Ishikawa (cell line): ENCODE measurements around the gene SETD6.

Experiments
- CEBPB ChIP-seq: IDR thresholded peaks from 2 replicates; pipeline ENCODE4 v1.6.1; 2012
- CREB1 ChIP-seq: IDR thresholded peaks from 2 replicates; pipeline ENCODE4 v1.6.1; 2012; ENCODE audit warnings: low read depth
- EGR1 ChIP-seq: IDR thresholded peaks from 2 replicates; pipeline ENCODE4 v1.6.1; 2012
- EP300 ChIP-seq: IDR thresholded peaks from 2 replicates; pipeline ENCODE4 v1.6.1; 2012; ENCODE audit warnings: borderline replicate concordance
- FOXM1 ChIP-seq: IDR thresholded peaks from 2 replicates; pipeline ENCODE4 v1.6.1; 2012; ENCODE audit warnings: low read depth, borderline replicate concordance
- NFIC ChIP-seq: IDR thresholded peaks from 2 replicates; pipeline ENCODE4 v1.6.1; 2012
- RAD21 ChIP-seq: IDR thresholded peaks from 2 replicates; pipeline ENCODE4 v1.6.1; 2012; ENCODE audit warnings: low read depth
- TAF1 ChIP-seq: IDR thresholded peaks from 2 replicates; pipeline ENCODE4 v1.6.1; 2012; ENCODE audit warnings: low read depth, mild to moderate bottlenecking
- TCF12 ChIP-seq: IDR thresholded peaks from 2 replicates; pipeline ENCODE4 v1.6.1; 2012; ENCODE audit warnings: low read depth
- TEAD4 ChIP-seq: IDR thresholded peaks from 2 replicates; pipeline ENCODE4 v1.6.1; 2012
- YY1 ChIP-seq: IDR thresholded peaks from 2 replicates; pipeline ENCODE4 v1.6.1; 2012; ENCODE audit warnings: low read depth
- ZBTB7A ChIP-seq: IDR thresholded peaks from 2 replicates; pipeline ENCODE4 v1.6.1; 2012; ENCODE audit warnings: low read depth
- TF ChIP-seq, protein P1 (sequence below): IDR thresholded peaks from 2 replicates; pipeline ENCODE4 v1.6.1; 2012
- TF ChIP-seq, protein P2 (sequence below): IDR thresholded peaks from 2 replicates; pipeline ENCODE4 v1.6.1; 2012; ENCODE audit warnings: low read depth, mild to moderate bottlenecking
- TF ChIP-seq, protein P3 (sequence below): IDR thresholded peaks from 2 replicates; pipeline ENCODE4 v1.6.1; 2012

The SETD6 gene

DNA sequence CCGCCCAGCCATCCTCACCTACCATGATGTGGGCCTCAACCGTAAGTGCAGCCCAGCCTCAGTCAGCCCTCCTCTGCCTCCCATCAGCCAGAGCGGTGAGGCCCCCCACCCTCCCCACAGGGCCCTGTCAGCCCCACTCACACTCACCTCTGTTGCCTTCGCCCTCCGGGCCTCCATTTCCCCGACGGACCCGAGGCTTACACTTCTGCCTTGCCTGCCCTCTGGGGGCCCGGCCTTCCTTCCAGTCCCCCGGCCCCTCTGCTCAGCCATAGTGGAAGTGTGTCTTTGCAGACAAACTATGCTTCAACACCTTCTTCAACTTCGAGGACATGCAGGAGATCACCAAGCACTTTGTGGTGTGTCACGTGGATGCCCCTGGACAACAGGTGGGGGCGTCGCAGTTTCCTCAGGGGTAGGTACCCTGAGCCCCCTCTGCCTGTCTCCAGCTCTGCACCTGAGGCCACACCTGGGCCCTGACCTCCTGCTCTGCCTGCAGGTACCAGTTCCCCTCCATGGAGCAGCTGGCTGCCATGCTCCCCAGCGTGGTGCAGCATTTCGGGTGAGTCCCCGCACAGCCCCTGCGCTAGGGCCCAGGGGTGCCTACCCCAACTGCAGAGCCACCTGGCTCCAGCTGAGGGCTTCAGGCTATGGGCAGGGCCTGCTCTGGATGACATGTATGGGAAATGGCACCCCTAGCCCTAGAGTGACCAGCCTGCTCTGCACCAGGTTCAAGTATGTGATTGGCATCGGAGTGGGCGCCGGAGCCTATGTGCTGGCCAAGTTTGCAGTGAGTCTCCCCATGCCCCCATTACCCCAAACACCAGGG, 11.2 kb upstream of the SETD6 start:
- no peak for TF ChIP-seq TCF12
- TF ChIP-seq EP300, result no peak
- no peak for TF ChIP-seq YY1
- no peak for TF ChIP-seq CEBPB
- TF ChIP-seq, protein P1, sequence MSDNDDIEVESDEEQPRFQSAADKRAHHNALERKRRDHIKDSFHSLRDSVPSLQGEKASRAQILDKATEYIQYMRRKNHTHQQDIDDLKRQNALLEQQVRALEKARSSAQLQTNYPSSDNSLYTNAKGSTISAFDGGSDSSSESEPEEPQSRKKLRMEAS, result no peak
- TF ChIP-seq, protein P2, sequence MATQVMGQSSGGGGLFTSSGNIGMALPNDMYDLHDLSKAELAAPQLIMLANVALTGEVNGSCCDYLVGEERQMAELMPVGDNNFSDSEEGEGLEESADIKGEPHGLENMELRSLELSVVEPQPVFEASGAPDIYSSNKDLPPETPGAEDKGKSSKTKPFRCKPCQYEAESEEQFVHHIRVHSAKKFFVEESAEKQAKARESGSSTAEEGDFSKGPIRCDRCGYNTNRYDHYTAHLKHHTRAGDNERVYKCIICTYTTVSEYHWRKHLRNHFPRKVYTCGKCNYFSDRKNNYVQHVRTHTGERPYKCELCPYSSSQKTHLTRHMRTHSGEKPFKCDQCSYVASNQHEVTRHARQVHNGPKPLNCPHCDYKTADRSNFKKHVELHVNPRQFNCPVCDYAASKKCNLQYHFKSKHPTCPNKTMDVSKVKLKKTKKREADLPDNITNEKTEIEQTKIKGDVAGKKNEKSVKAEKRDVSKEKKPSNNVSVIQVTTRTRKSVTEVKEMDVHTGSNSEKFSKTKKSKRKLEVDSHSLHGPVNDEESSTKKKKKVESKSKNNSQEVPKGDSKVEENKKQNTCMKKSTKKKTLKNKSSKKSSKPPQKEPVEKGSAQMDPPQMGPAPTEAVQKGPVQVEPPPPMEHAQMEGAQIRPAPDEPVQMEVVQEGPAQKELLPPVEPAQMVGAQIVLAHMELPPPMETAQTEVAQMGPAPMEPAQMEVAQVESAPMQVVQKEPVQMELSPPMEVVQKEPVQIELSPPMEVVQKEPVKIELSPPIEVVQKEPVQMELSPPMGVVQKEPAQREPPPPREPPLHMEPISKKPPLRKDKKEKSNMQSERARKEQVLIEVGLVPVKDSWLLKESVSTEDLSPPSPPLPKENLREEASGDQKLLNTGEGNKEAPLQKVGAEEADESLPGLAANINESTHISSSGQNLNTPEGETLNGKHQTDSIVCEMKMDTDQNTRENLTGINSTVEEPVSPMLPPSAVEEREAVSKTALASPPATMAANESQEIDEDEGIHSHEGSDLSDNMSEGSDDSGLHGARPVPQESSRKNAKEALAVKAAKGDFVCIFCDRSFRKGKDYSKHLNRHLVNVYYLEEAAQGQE, result no peak
- no peak for TF ChIP-seq TEAD4
- TF ChIP-seq NFIC, result no peak
- no peak for TF ChIP-seq TAF1
- TF ChIP-seq FOXM1, result no peak
- TF ChIP-seq RAD21, result no peak
- TF ChIP-seq CREB1, result no peak
- no peak for TF ChIP-seq EGR1
- TF ChIP-seq, protein P3, sequence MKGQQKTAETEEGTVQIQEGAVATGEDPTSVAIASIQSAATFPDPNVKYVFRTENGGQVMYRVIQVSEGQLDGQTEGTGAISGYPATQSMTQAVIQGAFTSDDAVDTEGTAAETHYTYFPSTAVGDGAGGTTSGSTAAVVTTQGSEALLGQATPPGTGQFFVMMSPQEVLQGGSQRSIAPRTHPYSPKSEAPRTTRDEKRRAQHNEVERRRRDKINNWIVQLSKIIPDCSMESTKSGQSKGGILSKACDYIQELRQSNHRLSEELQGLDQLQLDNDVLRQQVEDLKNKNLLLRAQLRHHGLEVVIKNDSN, result no peak
- TF ChIP-seq ZBTB7A, result no peak

DNA sequence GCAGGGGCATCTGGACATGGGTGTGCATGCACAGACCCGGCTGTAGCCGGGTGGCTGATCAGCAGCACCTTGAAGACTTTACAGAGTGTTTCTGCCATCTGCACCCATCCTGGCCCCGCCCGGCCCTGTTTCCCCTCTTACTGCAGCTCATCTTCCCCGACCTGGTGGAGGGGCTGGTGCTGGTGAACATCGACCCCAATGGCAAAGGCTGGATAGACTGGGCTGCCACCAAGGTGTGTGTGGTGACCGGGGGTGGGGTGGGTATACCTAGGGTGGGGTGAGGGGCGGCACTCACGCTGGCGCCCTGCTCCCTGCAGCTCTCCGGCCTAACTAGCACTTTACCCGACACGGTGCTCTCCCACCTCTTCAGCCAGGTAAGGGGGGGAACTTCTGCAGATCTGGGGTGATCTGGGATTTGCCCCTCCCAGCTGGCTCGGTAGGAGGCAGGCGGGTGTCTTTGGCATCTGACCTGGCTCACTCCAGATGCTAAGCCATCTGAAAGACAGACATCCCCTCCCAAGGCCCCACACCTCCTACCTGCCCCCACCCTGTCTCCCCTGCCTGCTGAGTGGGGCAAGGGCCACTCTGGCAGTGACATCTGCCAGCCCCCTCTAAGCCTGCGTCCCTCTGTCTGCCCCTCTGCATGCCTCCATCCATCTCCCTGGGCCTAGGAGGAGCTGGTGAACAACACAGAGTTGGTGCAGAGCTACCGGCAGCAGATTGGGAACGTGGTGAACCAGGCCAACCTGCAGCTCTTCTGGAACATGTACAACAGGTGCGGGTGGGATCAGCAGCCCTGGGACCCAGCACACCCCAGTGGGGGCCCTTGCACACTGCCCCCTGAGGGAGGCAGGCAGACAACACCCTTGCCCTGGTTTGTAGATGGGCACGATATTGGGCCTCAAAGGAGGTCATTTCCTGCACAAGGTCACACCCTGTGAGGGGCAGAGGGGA, 8.8 kb upstream of the SETD6 start:
- TF ChIP-seq RAD21 (no peak), TEAD4 (no peak), EGR1 (no peak), TAF1 (no peak), ZBTB7A (no peak), YY1 (no peak), TCF12 (no peak), CEBPB (no peak), CREB1 (no peak), EP300 (no peak), FOXM1 (no peak)
- TF ChIP-seq, protein P3, result no peak
- TF ChIP-seq, protein P1, result no peak
- TF ChIP-seq, protein P2, result no peak

DNA sequence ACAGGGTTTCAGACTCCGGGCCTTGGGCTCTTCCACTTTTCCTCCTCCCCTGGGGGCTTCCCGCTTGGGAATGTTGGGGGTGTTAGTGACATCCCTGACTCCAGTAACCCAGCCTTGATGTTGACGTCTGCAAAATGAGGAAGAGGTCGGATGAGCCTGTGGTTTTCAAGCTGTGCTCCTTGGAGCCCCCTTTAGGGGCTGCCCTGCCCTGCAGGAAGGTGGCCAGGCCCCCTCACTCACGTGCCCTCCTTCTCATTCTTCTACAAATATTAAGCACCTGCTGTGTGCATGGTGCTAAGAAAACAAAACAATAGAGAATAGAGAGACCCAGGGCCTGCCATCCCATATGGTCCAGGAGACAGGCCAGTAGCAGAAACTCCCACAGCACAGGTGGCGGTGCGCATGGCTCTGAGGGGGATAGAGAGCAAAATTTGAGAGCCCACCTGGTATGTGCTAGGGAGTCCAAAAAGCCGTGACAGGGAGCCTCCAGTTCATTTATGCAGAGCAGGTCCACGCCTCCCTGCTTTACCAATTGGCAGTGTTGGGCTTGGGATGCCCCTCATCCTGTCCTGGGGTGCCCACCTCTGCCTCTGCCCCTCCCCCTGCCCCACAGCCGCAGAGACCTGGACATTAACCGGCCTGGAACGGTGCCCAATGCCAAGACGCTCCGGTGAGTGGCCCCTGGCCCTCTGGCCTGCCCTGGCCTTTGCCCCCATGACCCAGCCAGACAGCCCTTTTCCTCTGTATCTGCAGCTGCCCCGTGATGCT, 7.9 kb upstream of the SETD6 start:
- TF ChIP-seq, protein P3, result no peak
- no peak for TF ChIP-seq NFIC
- TF ChIP-seq, protein P2, result no peak
- no peak for TF ChIP-seq EP300
- no peak for TF ChIP-seq FOXM1
- TF ChIP-seq CEBPB, result no peak
- TF ChIP-seq EGR1, result no peak
- TF ChIP-seq TAF1, result no peak
- TF ChIP-seq CREB1, result no peak
- no peak for TF ChIP-seq ZBTB7A
- no peak for TF ChIP-seq RAD21
- TF ChIP-seq TCF12, result no peak
